Neural cell (in vitro differentiated cells): ENCODE measurements around the gene WIPF3.

Source experiments
- CTCF ChIP-seq: fragments of 450-650 bp; IDR thresholded peaks from 2 replicates; pipeline ENCODE4 v1.5.1; 2014; ENCODE audit warnings: antibody characterized with exemption, mild to moderate bottlenecking, moderate library complexity; ENCODE audit not compliant: poor library complexity, severe bottlenecking
- EZH2 ChIP-seq: fragments of 200-600, 300-800 bp; shearing (Covaris generic), sonication (generic); IDR thresholded peaks from 2 replicates; pipeline ENCODE4 v1.6.1; 2014; ENCODE audit warnings: antibody characterized with exemption, low read length, borderline replicate concordance, mild to moderate bottlenecking; ENCODE audit not compliant: insufficient read depth, poor library complexity, severe bottlenecking
- REST ChIP-seq: IDR thresholded peaks from 2 replicates; pipeline ENCODE4 v1.6.1; 2012; ENCODE audit warnings: borderline replicate concordance
- TAF1 ChIP-seq: IDR thresholded peaks from 2 replicates; pipeline ENCODE4 v1.6.1; 2012; ENCODE audit warnings: low read depth

DNA sequence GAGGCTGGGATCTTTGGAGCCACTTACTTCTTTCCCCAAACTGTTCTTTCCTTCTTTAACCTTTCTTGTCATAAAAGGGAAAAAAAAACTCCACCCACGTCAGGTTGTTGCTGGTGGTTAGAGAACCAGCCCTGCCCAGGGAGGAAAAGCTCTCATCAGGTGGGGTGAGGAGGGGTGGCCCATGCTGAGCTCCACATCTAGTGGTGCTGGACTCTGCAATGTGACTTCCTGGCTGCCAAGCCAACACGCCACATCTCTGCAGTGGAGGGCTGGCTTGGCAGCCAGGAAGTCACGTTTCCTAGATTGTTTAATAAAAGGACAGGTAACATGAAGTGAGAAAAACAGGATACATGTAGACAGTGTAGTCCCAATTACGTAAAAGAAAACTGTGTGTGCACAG, 37.4 kb downstream of the WIPF3 start:
- TF ChIP-seq EZH2 (no peak), CTCF (no peak), REST (no peak), TAF1 (no peak)
